ENCODE measurements around the gene VSX2.

The VSX2 gene

GRCh38 chr14:74237441-74237840, 1.8 kb upstream of the VSX2 start:
- TF ChIP-seq, protein P1, sequence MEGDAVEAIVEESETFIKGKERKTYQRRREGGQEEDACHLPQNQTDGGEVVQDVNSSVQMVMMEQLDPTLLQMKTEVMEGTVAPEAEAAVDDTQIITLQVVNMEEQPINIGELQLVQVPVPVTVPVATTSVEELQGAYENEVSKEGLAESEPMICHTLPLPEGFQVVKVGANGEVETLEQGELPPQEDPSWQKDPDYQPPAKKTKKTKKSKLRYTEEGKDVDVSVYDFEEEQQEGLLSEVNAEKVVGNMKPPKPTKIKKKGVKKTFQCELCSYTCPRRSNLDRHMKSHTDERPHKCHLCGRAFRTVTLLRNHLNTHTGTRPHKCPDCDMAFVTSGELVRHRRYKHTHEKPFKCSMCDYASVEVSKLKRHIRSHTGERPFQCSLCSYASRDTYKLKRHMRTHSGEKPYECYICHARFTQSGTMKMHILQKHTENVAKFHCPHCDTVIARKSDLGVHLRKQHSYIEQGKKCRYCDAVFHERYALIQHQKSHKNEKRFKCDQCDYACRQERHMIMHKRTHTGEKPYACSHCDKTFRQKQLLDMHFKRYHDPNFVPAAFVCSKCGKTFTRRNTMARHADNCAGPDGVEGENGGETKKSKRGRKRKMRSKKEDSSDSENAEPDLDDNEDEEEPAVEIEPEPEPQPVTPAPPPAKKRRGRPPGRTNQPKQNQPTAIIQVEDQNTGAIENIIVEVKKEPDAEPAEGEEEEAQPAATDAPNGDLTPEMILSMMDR (IDR thresholded peaks at IDR 0.05; ENCODE audit: low read depth, low read length), result no peak
- Histone ChIP-seq H3K9me3 (no peaks in the 10 kb centered on the region), H3K4me1 (no peaks in the 10 kb centered on the region), H3K4me3 (ENCODE audit: low read depth, low read length) (no peak overlapping the region), H3K27me3 (peaks cover 83% of the 10 kb centered on the region), H3K36me3 (no peaks in the 10 kb centered on the region)
- DNase-seq, result no peak

GRCh38 chr14:74239848-74240793, 872 bp downstream of the VSX2 start:
- Histone ChIP-seq H3K27me3 (peaks cover 96% of the 10 kb centered on the region), H3K4me3 (ENCODE audit: low read depth, low read length) (no peak overlapping the region), H3K4me1 (no peaks in the 10 kb centered on the region), H3K36me3 (no peaks in the 10 kb centered on the region), H3K9me3 (no peaks in the 10 kb centered on the region)
- no peak for DNase-seq
- TF ChIP-seq, protein P1 (IDR thresholded peaks at IDR 0.05; ENCODE audit: low read depth, low read length), result no peak

DNA sequence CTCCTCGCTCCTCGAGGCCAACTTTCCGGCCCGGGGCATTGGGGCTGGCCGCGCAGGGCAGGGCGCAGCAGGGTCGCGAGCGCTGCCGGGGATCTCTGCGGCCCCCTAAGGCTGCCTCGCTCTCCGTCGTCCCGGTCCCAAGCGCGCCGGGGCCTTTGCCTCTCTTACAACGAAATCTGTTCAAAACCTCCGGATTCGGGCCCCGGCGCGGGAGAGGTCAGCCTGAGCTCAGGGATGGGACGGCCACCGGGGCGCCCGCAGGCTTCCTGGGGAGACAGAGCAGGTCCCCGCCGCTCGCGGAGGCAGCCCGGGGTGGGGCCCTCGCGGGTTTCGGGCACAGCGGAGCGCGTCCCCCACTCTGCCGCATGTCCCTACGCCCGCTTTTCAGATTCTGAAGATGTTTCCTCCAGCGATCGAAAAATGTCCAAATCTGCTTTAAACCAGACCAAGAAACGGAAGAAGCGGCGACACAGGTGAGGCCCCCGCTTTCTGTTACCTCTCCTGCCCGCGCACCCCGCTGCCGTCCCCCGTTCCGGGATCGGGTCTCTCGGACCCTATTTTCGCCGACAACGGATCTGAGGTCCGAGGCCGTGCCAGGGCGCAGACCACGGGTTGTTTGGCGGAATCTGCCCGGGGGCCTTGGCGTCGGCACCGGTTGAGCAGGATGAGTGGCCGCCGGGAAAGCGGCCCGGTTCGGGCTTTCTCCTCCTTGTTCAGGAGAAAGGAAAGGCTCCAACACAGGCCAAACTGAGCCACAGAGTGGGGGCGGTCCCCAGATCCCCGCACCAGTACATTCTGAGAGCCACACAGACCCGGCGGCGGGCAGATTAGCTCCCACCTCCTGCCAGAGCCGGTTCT, 1.8 kb downstream of the VSX2 start:
- no peak for DNase-seq
- Histone ChIP-seq H3K9me3 (no peaks in the 10 kb centered on the region), H3K4me1 (no peaks in the 10 kb centered on the region), H3K27me3 (peaks cover 99% of the 10 kb centered on the region), H3K4me3 (ENCODE audit: low read depth, low read length) (no peak overlapping the region), H3K36me3 (no peaks in the 10 kb centered on the region)
- TF ChIP-seq, protein P1 (IDR thresholded peaks at IDR 0.05; ENCODE audit: low read depth, low read length), result no peak

GRCh38 chr14:74241652-74242017, 2.4 kb downstream of the VSX2 start:
- TF ChIP-seq, protein P1 (IDR thresholded peaks at IDR 0.05; ENCODE audit: low read depth, low read length), result no peak
- Histone ChIP-seq H3K9me3 (no peaks in the 10 kb centered on the region), H3K4me1 (no peaks in the 10 kb centered on the region), H3K36me3 (no peaks in the 10 kb centered on the region), H3K27me3 (peaks cover 100% of the 10 kb centered on the region), H3K4me3 (ENCODE audit: low read depth, low read length) (no peak overlapping the region)
- no peak for DNase-seq

DNA sequence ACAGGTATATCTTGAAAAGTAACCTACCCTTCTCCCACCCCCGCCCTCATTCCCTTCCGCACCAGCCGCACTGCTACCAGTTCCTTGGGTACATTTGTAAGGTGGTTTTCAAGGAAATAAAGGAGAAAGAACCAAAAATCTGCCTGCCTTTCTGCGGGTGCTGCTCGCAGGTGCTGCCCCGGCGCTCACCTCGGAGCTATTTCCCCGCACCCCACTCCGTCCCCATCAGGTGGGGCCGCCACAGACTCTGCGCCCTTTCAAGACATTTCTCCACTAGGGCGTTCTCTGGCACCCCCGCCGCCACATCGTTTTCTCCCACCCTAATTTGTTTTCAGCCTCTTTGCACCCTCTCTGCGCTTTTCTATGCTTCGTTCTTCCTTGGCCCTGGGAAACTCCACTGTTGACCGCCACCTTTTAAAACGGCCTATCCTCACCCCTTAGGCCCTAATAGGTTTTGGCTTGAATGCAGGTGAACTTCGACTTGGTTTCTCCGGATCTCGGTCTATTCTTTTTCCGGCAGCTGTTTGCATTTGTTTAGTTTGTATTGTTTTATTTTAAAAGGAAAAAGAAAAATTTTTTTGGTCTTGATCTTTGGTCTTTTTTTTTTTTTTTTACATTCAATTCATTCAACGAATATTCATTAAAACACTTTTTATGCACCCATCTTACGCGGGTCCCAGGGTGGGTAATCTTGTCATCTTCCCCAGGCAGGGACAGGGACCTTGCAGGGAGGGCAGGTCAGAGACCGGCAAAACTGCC, 3.0 kb downstream of the VSX2 start:
- Histone ChIP-seq H3K4me1 (no peaks in the 10 kb centered on the region), H3K36me3 (no peaks in the 10 kb centered on the region), H3K27me3 (peaks cover 100% of the 10 kb centered on the region), H3K9me3 (no peaks in the 10 kb centered on the region), H3K4me3 (ENCODE audit: low read depth, low read length) (no peak overlapping the region)
- TF ChIP-seq, protein P1 (IDR thresholded peaks at IDR 0.05; ENCODE audit: low read depth, low read length), result no peak
- DNase-seq, result no peak
